MCF 10A (cell line): ENCODE results near the gene CAMTA1. TPM values are rescaled to one million over a fixed set of nuclear protein-coding genes. Genes with fewer than 3 reads are reported as not detected.

Experiments used
- BruUV-seq: library from RNA; stranded (reverse); fragments of 400-500 nt; replicated peaks from 2 replicates; lab custom pipeline; 2021; lab: Mats Ljungman, UMichigan
- CTCF ChIA-PET: fragments of 300-600 bp; sonication (Branson Sonifier 250); formaldehyde crosslinking; extraction: SDS; loops from one replicate; lab custom pipeline; 2021; ENCODE audit warnings: antibody characterized with exemption, inconsistent platforms; lab: Yijun Ruan, JAX
- POLR2A ChIA-PET: fragments of 300-600, 350-650 bp; sonication (Branson Sonifier 250); formaldehyde crosslinking; extraction: SDS; loops from one replicate; lab custom pipeline; 2020; ENCODE audit warnings: antibody characterized with exemption, inconsistent platforms; lab: Yijun Ruan, JAX
- DNase-seq: peaks from one replicate; pipeline ENCODE4 v3.0.0-alpha.2; 2018; ENCODE audit not compliant: unreplicated experiment
- H3K27ac Mint-ChIP-seq: one replicate; pipeline ENCODE4 v1.8.0; 2022; ENCODE audit warnings: mild to moderate bottlenecking, low read depth, mixed read lengths; ENCODE audit not compliant: unreplicated experiment
- H3K27me3 Mint-ChIP-seq: one replicate; pipeline ENCODE4 v1.8.0; 2022; ENCODE audit warnings: mixed read lengths; ENCODE audit not compliant: insufficient read depth, unreplicated experiment
- H3K36me3 Mint-ChIP-seq: one replicate; pipeline ENCODE4 v1.8.0; 2022; ENCODE audit warnings: mild to moderate bottlenecking, moderate library complexity, mixed read lengths; ENCODE audit not compliant: insufficient read depth, unreplicated experiment
- H3K4me1 Mint-ChIP-seq: one replicate; pipeline ENCODE4 v1.8.0; 2022; ENCODE audit warnings: mixed read lengths; ENCODE audit not compliant: insufficient read depth, unreplicated experiment
- H3K4me3 Mint-ChIP-seq: one replicate; pipeline ENCODE4 v1.8.0; 2022; ENCODE audit warnings: mild to moderate bottlenecking, moderate library complexity, mixed read lengths; ENCODE audit not compliant: unreplicated experiment
- H3K9me3 Mint-ChIP-seq: one replicate; pipeline ENCODE4 v1.8.0; 2022; ENCODE audit warnings: mixed read lengths; ENCODE audit not compliant: unreplicated experiment
- CTCF ChIP-seq: fragments of 200-600 bp; IDR thresholded peaks from one replicate; pipeline ENCODE4 v1.8.0; 2022; ENCODE audit warnings: antibody characterized with exemption, mild to moderate bottlenecking; ENCODE audit not compliant: unreplicated experiment
- intact Hi-C: fragments of 100-400 bp; cut with micrococcal nuclease; formaldehyde crosslinking; loops from 2 replicates; pipeline ENCODE4 v1.14.1; 2022
- total RNA-seq: library from RNA; stranded (reverse); gene quantifications from 2 replicates; pipeline ENCODE4 v1.2.3, GENCODE V29; 2022

Gene CAMTA1
- total RNA-seq, 1 experiment from 2014 or later, result 74.1 TPM

- Mint-ChIP-seq H3K4me1 (no peaks in the 10 kb centered on the region), H3K27me3 (no peaks in the 10 kb centered on the region), H3K27ac (no peak overlapping the region), H3K9me3 (peaks cover 7% of the 10 kb centered on the region), H3K36me3 (no peaks in the 10 kb centered on the region), H3K4me3 (no peak overlapping the region)
- DNase-seq, result no peak
- intact Hi-C loops, result no loop called here
- no TSS peak for BruUV-seq
- TF ChIP-seq CTCF, result no peak
- POLR2A ChIA-PET, result no interaction called here
- CTCF ChIA-PET, result no interaction called here
Observed at GRCh38 chr1:7497107-7497637, 711.9 kb downstream of the CAMTA1 start.

- Mint-ChIP-seq H3K27ac (no peak overlapping the region), H3K4me1 (no peaks in the 10 kb centered on the region), H3K27me3 (no peaks in the 10 kb centered on the region), H3K4me3 (no peak overlapping the region), H3K36me3 (no peaks in the 10 kb centered on the region), H3K9me3 (no peaks in the 10 kb centered on the region)
- ChIA-PET POLR2A (no interaction called here), CTCF (no interaction called here)
- BruUV-seq, result no TSS peak
- intact Hi-C loops, result no loop called here
- TF ChIP-seq CTCF, result no peak
- no peak for DNase-seq
Observed at GRCh38 chr1:7500381-7501083, 715.3 kb downstream of the CAMTA1 start.

GRCh38 chr1:7501084-7501491, 715.8 kb downstream of the CAMTA1 start:
- ChIA-PET POLR2A (no interaction called here), CTCF (interaction anchor here (0.5 kb wide), 1 partner anchor 452 kb away, joined by 3 read pairs; no protein-coding TSS in a partner anchor)
- Mint-ChIP-seq H3K4me3 (no peak overlapping the region), H3K4me1 (no peaks in the 10 kb centered on the region), H3K27me3 (no peaks in the 10 kb centered on the region), H3K36me3 (no peaks in the 10 kb centered on the region), H3K27ac (no peak overlapping the region), H3K9me3 (no peaks in the 10 kb centered on the region)
- intact Hi-C loops, result no loop called here
- BruUV-seq, result no TSS peak
- DNase-seq, result no peak
- TF ChIP-seq CTCF, result no peak

GRCh38 chr1:7501723-7502603, 716.7 kb downstream of the CAMTA1 start:
- Mint-ChIP-seq H3K27ac (no peak overlapping the region), H3K9me3 (no peaks in the 10 kb centered on the region), H3K36me3 (no peaks in the 10 kb centered on the region), H3K27me3 (no peaks in the 10 kb centered on the region), H3K4me1 (no peaks in the 10 kb centered on the region), H3K4me3 (no peak overlapping the region)
- ChIA-PET POLR2A (no interaction called here), CTCF (interaction anchor here (0.5 kb wide), 1 partner anchor 453 kb away, joined by 3 read pairs; no protein-coding TSS in a partner anchor)
- intact Hi-C loops, result no loop called here
- TF ChIP-seq CTCF, result no peak
- no TSS peak for BruUV-seq
- no peak for DNase-seq
